Liver (tissue), 9 donors: ENCODE results near the gene RGS17. TPM values are rescaled to one million over a fixed set of nuclear protein-coding genes. Genes with fewer than 3 reads are reported as not detected.

Source experiments
- DNase-seq: peaks from one replicate; pipeline ENCODE4 v3.0.0-alpha.2; 2017; ENCODE audit warnings: low spot score
- H3K27ac ChIP-seq, 2 donors: one replicate each; pipeline ENCODE4 v1.7.0; 2013; ENCODE audit warnings: inconsistent platforms in 2 of 2, low read length in 2 of 2, control low read depth in 1 of 2, low read depth in 1 of 2, mild to moderate bottlenecking in 1 of 2
- H3K27me3 ChIP-seq, 4 donors: one replicate each; pipeline versions ENCODE4 v1.6.1 to v1.7.0; 2013; ENCODE audit warnings: low read length in 3 of 4, inconsistent platforms in 1 of 4, mild to moderate bottlenecking in 1 of 4, moderate library complexity in 1 of 4; ENCODE audit not compliant: control insufficient read depth in 4 of 4, insufficient read depth in 4 of 4
- H3K36me3 ChIP-seq, 4 donors: one replicate each; pipeline versions ENCODE4 v1.6.1 to v1.7.0; 2013; ENCODE audit warnings: low read length in 3 of 4, mild to moderate bottlenecking in 3 of 4, low read depth in 1 of 4, moderate library complexity in 1 of 4; ENCODE audit not compliant: control insufficient read depth in 4 of 4, insufficient read depth in 3 of 4
- H3K4me1 ChIP-seq, 4 donors: one replicate each; pipeline versions ENCODE4 v1.6.1 to v1.7.0; 2013; ENCODE audit warnings: low read length in 3 of 4, mild to moderate bottlenecking in 3 of 4, moderate library complexity in 1 of 4; ENCODE audit not compliant: control insufficient read depth in 4 of 4, insufficient read depth in 4 of 4
- H3K4me3 ChIP-seq, 3 donors: one replicate each; pipeline versions ENCODE4 v1.6.1 to v1.7.0; 2013; ENCODE audit warnings: low read length in 3 of 3, control low read depth in 1 of 3, low read depth in 1 of 3, mild to moderate bottlenecking in 1 of 3
- H3K9ac ChIP-seq, 2 donors: one replicate each; pipeline ENCODE4 v1.7.0; 2013; ENCODE audit warnings: low read length in 2 of 2, mild to moderate bottlenecking in 2 of 2, moderate library complexity in 2 of 2, control low read depth in 1 of 2, low read depth in 1 of 2
- H3K9me3 ChIP-seq, 4 donors: one replicate each; pipeline versions ENCODE4 v1.6.1 to v1.7.0; 2013; ENCODE audit warnings: low read length in 3 of 4; ENCODE audit not compliant: control insufficient read depth in 4 of 4
- CTCF ChIP-seq: fragments of 150-350 bp; IDR thresholded peaks from 2 replicates; pipeline ENCODE4 v1.5.1; 2017; ENCODE audit warnings: improper control_type of control experiment, low read depth, low read length; ENCODE audit not compliant: missing input control
- EGR1 ChIP-seq, 2 donors: IDR thresholded peaks; 2 replicates each; pipeline ENCODE4 v1.6.1; 2016 to 2018; ENCODE audit warnings: antibody characterized with exemption in 2 of 2, low read depth in 2 of 2
- FOXA1 ChIP-seq: IDR thresholded peaks from 2 replicates; pipeline ENCODE4 v1.6.1; 2016; ENCODE audit warnings: antibody characterized with exemption
- FOXA2 ChIP-seq: IDR thresholded peaks from 2 replicates; pipeline ENCODE4 v1.6.1; 2016; ENCODE audit warnings: antibody characterized with exemption
- GABPA ChIP-seq, 2 donors: IDR thresholded peaks in 1 of 2; conservative IDR thresholded peaks in 1 of 2; 2 replicates each; pipeline ENCODE4 v1.6.1; 2016; ENCODE audit warnings: antibody characterized with exemption in 2 of 2, mild to moderate bottlenecking in 1 of 2, moderate library complexity in 1 of 2
- HNF4A ChIP-seq, 2 donors: conservative IDR thresholded peaks; 2 replicates each; pipeline ENCODE4 v1.6.1; 2016; ENCODE audit warnings: antibody characterized with exemption in 2 of 2, mild to moderate bottlenecking in 2 of 2
- HNF4G ChIP-seq: IDR thresholded peaks from 2 replicates; pipeline ENCODE4 v1.6.1; 2016; ENCODE audit warnings: antibody characterized with exemption
- JUND ChIP-seq, 2 donors: IDR thresholded peaks; 2 replicates each; pipeline ENCODE4 v1.6.1; 2016; ENCODE audit warnings: antibody characterized with exemption in 2 of 2
- MAX ChIP-seq: IDR thresholded peaks from 2 replicates; pipeline ENCODE4 v1.6.1; 2016; ENCODE audit warnings: antibody characterized with exemption
- NR2F2 ChIP-seq: IDR thresholded peaks from 2 replicates; pipeline ENCODE4 v1.6.1; 2016; ENCODE audit warnings: antibody characterized with exemption
- RAD21 ChIP-seq, 2 donors: IDR thresholded peaks; 2 replicates each; pipeline ENCODE4 v1.6.1; 2016; ENCODE audit warnings: antibody characterized with exemption in 2 of 2, mild to moderate bottlenecking in 2 of 2
- REST ChIP-seq: IDR thresholded peaks from 2 replicates; pipeline ENCODE4 v1.6.1; 2016; ENCODE audit warnings: antibody characterized with exemption, mild to moderate bottlenecking
- RXRA ChIP-seq, 2 donors: IDR thresholded peaks; 2 replicates each; pipeline ENCODE4 v1.6.1; 2017 to 2018; ENCODE audit warnings: antibody characterized with exemption in 2 of 2, mild to moderate bottlenecking in 1 of 2
- SP1 ChIP-seq: IDR thresholded peaks from 2 replicates; pipeline ENCODE4 v1.6.1; 2018; ENCODE audit warnings: antibody characterized with exemption, mild to moderate bottlenecking
- TAF1 ChIP-seq: conservative IDR thresholded peaks from 2 replicates; pipeline ENCODE4 v1.6.1; 2016; ENCODE audit warnings: antibody characterized with exemption, mild to moderate bottlenecking
- YY1 ChIP-seq: IDR thresholded peaks from 2 replicates; pipeline ENCODE4 v1.6.1; 2016; ENCODE audit warnings: antibody characterized with exemption, mild to moderate bottlenecking
- WGBS: extraction: QIAGEN DNeasy Blood & Tissue Kit; methylation state at CpG from one replicate; pipeline ENCODE4 v1.1.7; 2013; 5-methylcytosine and 5-hydroxymethylcytosine counted together
- polyA plus RNA-seq, 2 donors: library from polyadenylated mRNA; stranded (reverse) in 1 of 2; unstranded in 1 of 2; fragments of 200-250 nt in 1 of 2; fragments of >200 nt in 1 of 2; fragmentation: Nextera tagmentation in 1 of 2; extraction: Ambion mirVana in 1 of 2; gene quantifications; one replicate each; pipeline versions ENCODE4 v1.2.1 to v1.2.3, GENCODE V29; 2013 to 2015
- total RNA-seq, 2 donors: library from RNA; depleted of rRNA; stranded (reverse); fragments of >200 nt; gene quantifications; one replicate each; pipeline ENCODE4 v1.2.3, GENCODE V29; 2014
- TF ChIP-seq, protein P1 (sequence below): IDR thresholded peaks from 2 replicates; pipeline ENCODE4 v1.6.1; 2016; ENCODE audit warnings: antibody characterized with exemption
- TF ChIP-seq, protein P2 (sequence below): IDR thresholded peaks from 2 replicates; pipeline ENCODE4 v1.6.1; 2016; ENCODE audit warnings: antibody characterized with exemption
- donor health status: healthy.
- donor health status: healthy.
- donor health status: healthy.
- donor health status: healthy.
- donor health status: healthy.

The RGS17 gene
- total and polyA plus RNA-seq, 4 donors = under 0.01 to 0.09 (median 0.03) TPM

GRCh38 chr6:152983637-152984512 is 147.2 kb downstream of the RGS17 start (continued):
- TF ChIP-seq CTCF (no peak), HNF4A (conservative IDR thresholded peaks at IDR 0.05) (no peak)

- Histone ChIP-seq H3K4me3 (peak within 1 kb of the TSS; percentile 53 to 99 (median 89)), H3K36me3 (no peaks in the 10 kb centered on the region), H3K27ac (peak within 1 kb of the TSS; percentile 86 to 98), H3K9me3 (no peaks in the 10 kb centered on the region), H3K9ac (peak within 1 kb of the TSS; percentile 89 to 97), H3K4me1 (peaks cover 8 to 18% (median 13%) of the 10 kb centered on the region in 4 donors), H3K27me3 (no peaks in the 10 kb centered on the region)
- peak; percentile 95 for TF ChIP-seq SP1
- peak; percentile 62 for TF ChIP-seq MAX
- TF ChIP-seq TAF1 = no peak
- peak; percentile 28 to 32 for TF ChIP-seq HNF4A (conservative IDR thresholded peaks at IDR 0.05)
- TF ChIP-seq NR2F2 = peak; percentile 31
- TF ChIP-seq, protein P1, sequence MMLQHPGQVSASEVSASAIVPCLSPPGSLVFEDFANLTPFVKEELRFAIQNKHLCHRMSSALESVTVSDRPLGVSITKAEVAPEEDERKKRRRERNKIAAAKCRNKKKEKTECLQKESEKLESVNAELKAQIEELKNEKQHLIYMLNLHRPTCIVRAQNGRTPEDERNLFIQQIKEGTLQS = no peak
- peak in 1 of 2 donors; percentile 9 for TF ChIP-seq EGR1 (IDR thresholded peaks at IDR 0.05; ENCODE audit: low read depth in 2 of 2)
- TF ChIP-seq GABPA (IDR thresholded peaks at IDR 0.05 in 1 of 2, conservative IDR thresholded peaks at IDR 0.05 in 1 of 2) = peak; percentile 15 to 85
- TF ChIP-seq FOXA2 = no peak
- TF ChIP-seq FOXA1 = no peak
- TF ChIP-seq YY1 = peak; percentile 64
- TF ChIP-seq, protein P2, sequence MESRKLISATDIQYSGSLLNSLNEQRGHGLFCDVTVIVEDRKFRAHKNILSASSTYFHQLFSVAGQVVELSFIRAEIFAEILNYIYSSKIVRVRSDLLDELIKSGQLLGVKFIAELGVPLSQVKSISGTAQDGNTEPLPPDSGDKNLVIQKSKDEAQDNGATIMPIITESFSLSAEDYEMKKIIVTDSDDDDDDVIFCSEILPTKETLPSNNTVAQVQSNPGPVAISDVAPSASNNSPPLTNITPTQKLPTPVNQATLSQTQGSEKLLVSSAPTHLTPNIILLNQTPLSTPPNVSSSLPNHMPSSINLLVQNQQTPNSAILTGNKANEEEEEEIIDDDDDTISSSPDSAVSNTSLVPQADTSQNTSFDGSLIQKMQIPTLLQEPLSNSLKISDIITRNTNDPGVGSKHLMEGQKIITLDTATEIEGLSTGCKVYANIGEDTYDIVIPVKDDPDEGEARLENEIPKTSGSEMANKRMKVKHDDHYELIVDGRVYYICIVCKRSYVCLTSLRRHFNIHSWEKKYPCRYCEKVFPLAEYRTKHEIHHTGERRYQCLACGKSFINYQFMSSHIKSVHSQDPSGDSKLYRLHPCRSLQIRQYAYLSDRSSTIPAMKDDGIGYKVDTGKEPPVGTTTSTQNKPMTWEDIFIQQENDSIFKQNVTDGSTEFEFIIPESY = peak; percentile 79
- TF ChIP-seq RXRA (IDR thresholded peaks at IDR 0.05) = peak; percentile 27 to 35
- TF ChIP-seq JUND (IDR thresholded peaks at IDR 0.05) = no peak
- peak; percentile 41 for TF ChIP-seq REST
- no peak for TF ChIP-seq HNF4G
- TF ChIP-seq CTCF = no peak
- TF ChIP-seq RAD21 (IDR thresholded peaks at IDR 0.05) = no peak
- WGBS = under 1% methylated on average over 66 of the region's 66 CpGs
- peak; percentile 96 for DNase-seq
Measured at GRCh38 chr6:152982904-152983636, 148.0 kb downstream of the RGS17 start, which contains the start of gene FBXO5. FBXO5 (minus strand) TSS chr6:152983041; CDS start chr6:152982959, 82 bp downstream.
